SK-N-DZ (cell line): ENCODE data around the gene OR2F1.
"Not testable (repeated sequence)": the region's sequence is repeated elsewhere in the genome, so short reads cannot be mapped to it uniquely, and the experiment has no call there.

Source experiments
- DNase-seq: peaks from one replicate; pipeline ENCODE4 v3.0.0-alpha.2; 2015; ENCODE audit warnings: low spot score

The OR2F1 gene

GRCh38 chr7:144006692-144007042 is 52.0 kb downstream of the OR2F1 start:
- DNase-seq: no peak

- DNase-seq: no peak
Measured at GRCh38 chr7:144009361-144009760, 54.7 kb downstream of the OR2F1 start.

GRCh38 chr7:144010061-144010460 is 55.4 kb downstream of the OR2F1 start:
- DNase-seq: not testable (repeated sequence)

GRCh38 chr7:144010821-144011220 is 56.2 kb downstream of the OR2F1 start:
- not testable (repeated sequence) for DNase-seq

- no peak for DNase-seq
Measured at GRCh38 chr7:144011458-144012230, 57.0 kb downstream of the OR2F1 start.
